Cerebellar cortex (tissue), 1 donor: Measurements from ENCODE around the gene TMEM266.
A peak's percentile ranks its signal among the peaks of the same experiment; 100 is the strongest.

ENCODE experiments used
- DNase-seq: peaks from one replicate; pipeline ENCODE4 v3.0.0-alpha.2; 2015; ENCODE audit warnings: low spot score

Gene TMEM266

GRCh38 chr15:76204109-76204845, 144.5 kb downstream of the TMEM266 start:
- no peak for DNase-seq

GRCh38 chr15:76204916-76205460, 145.2 kb downstream of the TMEM266 start:
- no peak for DNase-seq

- peak; percentile 89 for DNase-seq
Measured at GRCh38 chr15:76206325-76206976, 146.7 kb downstream of the TMEM266 start.

GRCh38 chr15:76208084-76208785, 148.4 kb downstream of the TMEM266 start:
- no peak for DNase-seq

GRCh38 chr15:76208786-76209424, 149.1 kb downstream of the TMEM266 start:
- no peak for DNase-seq

- DNase-seq = no peak
Measured at GRCh38 chr15:76209523-76209922, 149.7 kb downstream of the TMEM266 start.

GRCh38 chr15:76209942-76210341, 150.2 kb downstream of the TMEM266 start:
- no peak for DNase-seq

GRCh38 chr15:76215634-76216033, 155.8 kb downstream of the TMEM266 start:
- DNase-seq = no peak

- no peak for DNase-seq
Measured at GRCh38 chr15:76217029-76217881, 157.5 kb downstream of the TMEM266 start.

GRCh38 chr15:76217882-76218217, 158.1 kb downstream of the TMEM266 start:
- DNase-seq = no peak

- DNase-seq = no peak
Measured at GRCh38 chr15:76221085-76221767, 161.4 kb downstream of the TMEM266 start.

- no peak for DNase-seq
Measured at GRCh38 chr15:76222159-76222558, 162.4 kb downstream of the TMEM266 start.

- no peak for DNase-seq
Measured at GRCh38 chr15:76223521-76223920, 163.7 kb downstream of the TMEM266 start.

- DNase-seq = no peak
Measured at GRCh38 chr15:76229266-76229665, 169.5 kb downstream of the TMEM266 start.

GRCh38 chr15:76233921-76234320, 174.1 kb downstream of the TMEM266 start:
- DNase-seq = no peak

GRCh38 chr15:76234337-76234889, 174.6 kb downstream of the TMEM266 start:
- no peak for DNase-seq

- DNase-seq = peak; percentile 57
Measured at GRCh38 chr15:76235186-76235826, 175.5 kb downstream of the TMEM266 start.

GRCh38 chr15:76236350-76236749, 176.6 kb downstream of the TMEM266 start:
- no peak for DNase-seq

GRCh38 chr15:76239786-76240185, 180.0 kb downstream of the TMEM266 start:
- no peak for DNase-seq

- no peak for DNase-seq
Measured at GRCh38 chr15:76245072-76245610, 185.4 kb downstream of the TMEM266 start.
